ENCODE measurements around the gene EHMT1.

EHMT1 gene

GRCh38 chr9:137580954-137581322 is 37.9 kb upstream of the EHMT1 start:
- H3K9me3 ChIP-seq (ENCODE audit: control insufficient read depth in 2 of 2, low read length in 2 of 2) = no peaks in the 10 kb centered on the region
- H3K27ac ChIP-seq (ENCODE audit: low read depth in 2 of 2, low read length in 2 of 2) = no peak overlapping the region
- no peak overlapping the region for H3K9ac ChIP-seq (ENCODE audit: low read depth in 1 of 2, low read length in 2 of 2)
- peaks cover 15 to 18% of the 10 kb centered on the region in 2 donors for H3K36me3 ChIP-seq (ENCODE audit: control insufficient read depth in 2 of 2, insufficient read depth in 2 of 2, low read length in 2 of 2)
- H3K4me3 ChIP-seq (ENCODE audit: low read length in 2 of 2) = no peak overlapping the region
- H3K4me1 ChIP-seq (ENCODE audit: control insufficient read depth in 2 of 2, insufficient read depth in 2 of 2, low read length in 2 of 2) = peaks cover 11 to 12% of the 10 kb centered on the region in 2 donors
- H3K27me3 ChIP-seq (ENCODE audit: control insufficient read depth in 2 of 2, insufficient read depth in 2 of 2, low read length in 2 of 2) = no peaks in the 10 kb centered on the region

GRCh38 chr9:137581361-137582285 is 37.2 kb upstream of the EHMT1 start:
- no peak overlapping the region for H3K27ac ChIP-seq (ENCODE audit: low read depth in 2 of 2, low read length in 2 of 2)
- no peak overlapping the region for H3K9ac ChIP-seq (ENCODE audit: low read depth in 1 of 2, low read length in 2 of 2)
- no peaks in the 10 kb centered on the region for H3K27me3 ChIP-seq (ENCODE audit: control insufficient read depth in 2 of 2, insufficient read depth in 2 of 2, low read length in 2 of 2)
- H3K36me3 ChIP-seq (ENCODE audit: control insufficient read depth in 2 of 2, insufficient read depth in 2 of 2, low read length in 2 of 2) = peaks cover 13 to 19% of the 10 kb centered on the region in 2 donors
- H3K4me1 ChIP-seq (ENCODE audit: control insufficient read depth in 2 of 2, insufficient read depth in 2 of 2, low read length in 2 of 2) = peaks cover 11 to 12% of the 10 kb centered on the region in 2 donors
- no peaks in the 10 kb centered on the region for H3K9me3 ChIP-seq (ENCODE audit: control insufficient read depth in 2 of 2, low read length in 2 of 2)
- H3K4me3 ChIP-seq (ENCODE audit: low read length in 2 of 2) = no peak overlapping the region

- Histone ChIP-seq H3K36me3 (ENCODE audit: control insufficient read depth in 2 of 2, insufficient read depth in 2 of 2, low read length in 2 of 2) (peaks cover 21 to 26% of the 10 kb centered on the region in 2 donors), H3K9ac (ENCODE audit: low read depth in 1 of 2, low read length in 2 of 2) (no peak overlapping the region), H3K9me3 (ENCODE audit: control insufficient read depth in 2 of 2, low read length in 2 of 2) (no peaks in the 10 kb centered on the region), H3K4me1 (ENCODE audit: control insufficient read depth in 2 of 2, insufficient read depth in 2 of 2, low read length in 2 of 2) (peaks cover 7 to 8% of the 10 kb centered on the region in 2 donors), H3K27ac (ENCODE audit: low read depth in 2 of 2, low read length in 2 of 2) (no peak overlapping the region), H3K27me3 (ENCODE audit: control insufficient read depth in 2 of 2, insufficient read depth in 2 of 2, low read length in 2 of 2) (no peaks in the 10 kb centered on the region), H3K4me3 (ENCODE audit: low read length in 2 of 2) (no peak overlapping the region)
These were observed 36.4 kb upstream of the EHMT1 start for GRCh38 chr9:137582286-137582860.

GRCh38 chr9:137583347-137583746 is 35.5 kb upstream of the EHMT1 start:
- Histone ChIP-seq H3K27ac (ENCODE audit: low read depth in 2 of 2, low read length in 2 of 2) (no peak overlapping the region), H3K9me3 (ENCODE audit: control insufficient read depth in 2 of 2, low read length in 2 of 2) (no peaks in the 10 kb centered on the region), H3K4me1 (ENCODE audit: control insufficient read depth in 2 of 2, insufficient read depth in 2 of 2, low read length in 2 of 2) (peaks cover 0 to 3% of the 10 kb centered on the region in 2 donors), H3K9ac (ENCODE audit: low read depth in 1 of 2, low read length in 2 of 2) (no peak overlapping the region), H3K4me3 (ENCODE audit: low read length in 2 of 2) (no peak overlapping the region), H3K36me3 (ENCODE audit: control insufficient read depth in 2 of 2, insufficient read depth in 2 of 2, low read length in 2 of 2) (peaks cover 26 to 31% of the 10 kb centered on the region in 2 donors), H3K27me3 (ENCODE audit: control insufficient read depth in 2 of 2, insufficient read depth in 2 of 2, low read length in 2 of 2) (no peaks in the 10 kb centered on the region)

GRCh38 chr9:137583957-137584356 is 34.8 kb upstream of the EHMT1 start:
- H3K4me1 ChIP-seq (ENCODE audit: control insufficient read depth in 2 of 2, insufficient read depth in 2 of 2, low read length in 2 of 2) = peaks cover 3% of the 10 kb centered on the region in 2 donors
- H3K9me3 ChIP-seq (ENCODE audit: control insufficient read depth in 2 of 2, low read length in 2 of 2) = no peaks in the 10 kb centered on the region
- no peak overlapping the region for H3K4me3 ChIP-seq (ENCODE audit: low read length in 2 of 2)
- no peaks in the 10 kb centered on the region for H3K27me3 ChIP-seq (ENCODE audit: control insufficient read depth in 2 of 2, insufficient read depth in 2 of 2, low read length in 2 of 2)
- no peak overlapping the region for H3K9ac ChIP-seq (ENCODE audit: low read depth in 1 of 2, low read length in 2 of 2)
- peaks cover 28 to 31% of the 10 kb centered on the region in 2 donors for H3K36me3 ChIP-seq (ENCODE audit: control insufficient read depth in 2 of 2, insufficient read depth in 2 of 2, low read length in 2 of 2)
- no peak overlapping the region for H3K27ac ChIP-seq (ENCODE audit: low read depth in 2 of 2, low read length in 2 of 2)

GRCh38 chr9:137586854-137587253 is 32.0 kb upstream of the EHMT1 start:
- no peaks in the 10 kb centered on the region for H3K9me3 ChIP-seq (ENCODE audit: control insufficient read depth in 2 of 2, low read length in 2 of 2)
- H3K9ac ChIP-seq (ENCODE audit: low read depth in 1 of 2, low read length in 2 of 2) = no peak overlapping the region
- peaks cover 28 to 31% of the 10 kb centered on the region in 2 donors for H3K36me3 ChIP-seq (ENCODE audit: control insufficient read depth in 2 of 2, insufficient read depth in 2 of 2, low read length in 2 of 2)
- peaks cover 8 to 14% of the 10 kb centered on the region in 2 donors for H3K4me1 ChIP-seq (ENCODE audit: control insufficient read depth in 2 of 2, insufficient read depth in 2 of 2, low read length in 2 of 2)
- no peak overlapping the region for H3K4me3 ChIP-seq (ENCODE audit: low read length in 2 of 2)
- no peaks in the 10 kb centered on the region for H3K27me3 ChIP-seq (ENCODE audit: control insufficient read depth in 2 of 2, insufficient read depth in 2 of 2, low read length in 2 of 2)
- no peak overlapping the region for H3K27ac ChIP-seq (ENCODE audit: low read depth in 2 of 2, low read length in 2 of 2)

- Histone ChIP-seq H3K4me3 (ENCODE audit: low read length in 2 of 2) (no peak overlapping the region), H3K9me3 (ENCODE audit: control insufficient read depth in 2 of 2, low read length in 2 of 2) (no peaks in the 10 kb centered on the region), H3K27me3 (ENCODE audit: control insufficient read depth in 2 of 2, insufficient read depth in 2 of 2, low read length in 2 of 2) (no peaks in the 10 kb centered on the region), H3K27ac (ENCODE audit: low read depth in 2 of 2, low read length in 2 of 2) (no peak overlapping the region), H3K9ac (ENCODE audit: low read depth in 1 of 2, low read length in 2 of 2) (no peak overlapping the region), H3K4me1 (ENCODE audit: control insufficient read depth in 2 of 2, insufficient read depth in 2 of 2, low read length in 2 of 2) (peaks cover 8 to 14% of the 10 kb centered on the region in 2 donors), H3K36me3 (ENCODE audit: control insufficient read depth in 2 of 2, insufficient read depth in 2 of 2, low read length in 2 of 2) (peaks cover 22% of the 10 kb centered on the region in 2 donors)
These were observed 30.5 kb upstream of the EHMT1 start for GRCh38 chr9:137588311-137588710.

- Histone ChIP-seq H3K36me3 (ENCODE audit: control insufficient read depth in 2 of 2, insufficient read depth in 2 of 2, low read length in 2 of 2) (peaks cover 21 to 22% of the 10 kb centered on the region in 2 donors), H3K27ac (ENCODE audit: low read depth in 2 of 2, low read length in 2 of 2) (no peak overlapping the region), H3K27me3 (ENCODE audit: control insufficient read depth in 2 of 2, insufficient read depth in 2 of 2, low read length in 2 of 2) (no peaks in the 10 kb centered on the region), H3K4me1 (ENCODE audit: control insufficient read depth in 2 of 2, insufficient read depth in 2 of 2, low read length in 2 of 2) (peaks cover 8 to 14% of the 10 kb centered on the region in 2 donors), H3K4me3 (ENCODE audit: low read length in 2 of 2) (peak overlapping the region in 1 of 2 donors; percentile 70), H3K9me3 (ENCODE audit: control insufficient read depth in 2 of 2, low read length in 2 of 2) (no peaks in the 10 kb centered on the region), H3K9ac (ENCODE audit: low read depth in 1 of 2, low read length in 2 of 2) (peak overlapping the region in 1 of 2 donors; percentile 72)
These were observed 29.9 kb upstream of the EHMT1 start for GRCh38 chr9:137588891-137589290.

GRCh38 chr9:137589441-137590122 is 29.2 kb upstream of the EHMT1 start:
- Histone ChIP-seq H3K27ac (ENCODE audit: low read depth in 2 of 2, low read length in 2 of 2) (no peak overlapping the region), H3K36me3 (ENCODE audit: control insufficient read depth in 2 of 2, insufficient read depth in 2 of 2, low read length in 2 of 2) (peaks cover 18 to 19% of the 10 kb centered on the region in 2 donors), H3K9me3 (ENCODE audit: control insufficient read depth in 2 of 2, low read length in 2 of 2) (no peaks in the 10 kb centered on the region), H3K27me3 (ENCODE audit: control insufficient read depth in 2 of 2, insufficient read depth in 2 of 2, low read length in 2 of 2) (no peaks in the 10 kb centered on the region), H3K9ac (ENCODE audit: low read depth in 1 of 2, low read length in 2 of 2) (peak overlapping the region; percentile 70 to 72), H3K4me1 (ENCODE audit: control insufficient read depth in 2 of 2, insufficient read depth in 2 of 2, low read length in 2 of 2) (peaks cover 8 to 14% of the 10 kb centered on the region in 2 donors), H3K4me3 (ENCODE audit: low read length in 2 of 2) (peak overlapping the region; percentile 63 to 70)

GRCh38 chr9:137590123-137590468 is 28.7 kb upstream of the EHMT1 start:
- Histone ChIP-seq H3K4me3 (ENCODE audit: low read length in 2 of 2) (peak overlapping the region; percentile 58 to 70), H3K4me1 (ENCODE audit: control insufficient read depth in 2 of 2, insufficient read depth in 2 of 2, low read length in 2 of 2) (peaks cover 8 to 14% of the 10 kb centered on the region in 2 donors), H3K9ac (ENCODE audit: low read depth in 1 of 2, low read length in 2 of 2) (no peak overlapping the region), H3K27ac (ENCODE audit: low read depth in 2 of 2, low read length in 2 of 2) (no peak overlapping the region), H3K36me3 (ENCODE audit: control insufficient read depth in 2 of 2, insufficient read depth in 2 of 2, low read length in 2 of 2) (peaks cover 18 to 19% of the 10 kb centered on the region in 2 donors), H3K27me3 (ENCODE audit: control insufficient read depth in 2 of 2, insufficient read depth in 2 of 2, low read length in 2 of 2) (no peaks in the 10 kb centered on the region), H3K9me3 (ENCODE audit: control insufficient read depth in 2 of 2, low read length in 2 of 2) (no peaks in the 10 kb centered on the region)
